HG02610 (cell line): Measurements from ENCODE around the gene ANXA11.
"Not testable (repeated sequence)": the region's sequence is repeated elsewhere in the genome, so short reads cannot be mapped to it uniquely, and the experiment has no call there.

Source experiments
- ATAC-seq: cut with Tn5 transposase; IDR thresholded peaks from one replicate; pipeline ENCODE4 v1.9.1; 2021; ENCODE audit warnings: mild to moderate bottlenecking, moderate library complexity; ENCODE audit not compliant: unreplicated experiment

ANXA11 gene

GRCh38 chr10:80210259-80210658, 4.9 kb upstream of the ANXA11 start:
- ATAC-seq, result no peak

GRCh38 chr10:80207768-80208370, 2.5 kb upstream of the ANXA11 start:
- ATAC-seq, result no peak

- ATAC-seq, result no peak
Measured at GRCh38 chr10:80206277-80206655, 929 bp upstream of the ANXA11 start.

GRCh38 chr10:80204677-80205476, 460 bp downstream of the ANXA11 start:
- peak; percentile 45 for ATAC-seq

- no peak for ATAC-seq
Measured at GRCh38 chr10:80203835-80204676, 1.3 kb downstream of the ANXA11 start.

GRCh38 chr10:80202934-80203834, 2.2 kb downstream of the ANXA11 start:
- peak; percentile 44 for ATAC-seq

GRCh38 chr10:80202530-80202929, 2.8 kb downstream of the ANXA11 start:
- not testable (repeated sequence) for ATAC-seq

- ATAC-seq, result no peak
Measured at GRCh38 chr10:80201608-80202141, 3.7 kb downstream of the ANXA11 start.

GRCh38 chr10:80200687-80201086, 4.7 kb downstream of the ANXA11 start:
- ATAC-seq, result no peak

- no peak for ATAC-seq
Measured at GRCh38 chr10:80200259-80200658, 5.1 kb downstream of the ANXA11 start.

- ATAC-seq, result no peak
Measured at GRCh38 chr10:80199828-80200227, 5.5 kb downstream of the ANXA11 start.

- ATAC-seq, result no peak
Measured at GRCh38 chr10:80197972-80198916, 7.1 kb downstream of the ANXA11 start.

GRCh38 chr10:80196950-80197315, 8.4 kb downstream of the ANXA11 start:
- no peak for ATAC-seq

- peak; percentile 92 for ATAC-seq
Measured at GRCh38 chr10:80196270-80196949, 8.9 kb downstream of the ANXA11 start.

- ATAC-seq, result no peak
Measured at GRCh38 chr10:80195046-80195574, 10.2 kb downstream of the ANXA11 start.

- ATAC-seq, result no peak
Measured at GRCh38 chr10:80194373-80195045, 10.8 kb downstream of the ANXA11 start.

GRCh38 chr10:80192553-80192952, 12.8 kb downstream of the ANXA11 start:
- ATAC-seq, result no peak
